Testis (tissue), 3 donors: ENCODE results near the gene FOXR1. TPM values are rescaled to one million over a fixed set of nuclear protein-coding genes. Genes with fewer than 3 reads are reported as not detected.

Source experiments
- DNase-seq: peaks from one replicate; pipeline ENCODE4 v3.0.0-alpha.2; 2019
- H3K27ac ChIP-seq, 2 donors: fragments of 200-600 bp; sonication (generic); one replicate each; pipeline ENCODE4 v1.5.1; 2019
- H3K27me3 ChIP-seq: fragments of 200-600 bp; sonication (generic); one replicate; pipeline ENCODE4 v1.5.1; 2019
- H3K36me3 ChIP-seq: fragments of 200-600 bp; sonication (generic); one replicate; pipeline ENCODE4 v1.5.1; 2017; ENCODE audit warnings: low read depth; ENCODE audit errors: missing control alignments
- H3K4me1 ChIP-seq: fragments of 200-600 bp; sonication (generic); one replicate; pipeline ENCODE4 v1.5.1; 2019
- H3K4me3 ChIP-seq, 2 donors: fragments of 200-600 bp; sonication (generic); one replicate each; pipeline ENCODE4 v1.5.1; 2017 to 2019
- H3K9me3 ChIP-seq: fragments of 200-600 bp; sonication (generic); one replicate; pipeline ENCODE4 v1.5.1; 2017
- POLR2A ChIP-seq: fragments of 450-650 bp; IDR thresholded peaks from one replicate; pipeline ENCODE4 v1.6.1; 2017; ENCODE audit warnings: antibody characterized with exemption, mild to moderate bottlenecking, moderate library complexity
- WGBS, 2 donors: methylation state at CpG; one replicate each; pipeline ENCODE4 v1.1.5; 2018; 5-methylcytosine and 5-hydroxymethylcytosine counted together
- intact Hi-C: fragments of 100-400 bp; cut with DNase I; formaldehyde crosslinking; loops from one replicate; pipeline ENCODE4 v1.15.1; 2023; ENCODE audit warnings: low total_unique reads
- polyA plus RNA-seq: library from polyadenylated mRNA; stranded (reverse); fragments of 350-450 nt; fragmentation: Illumina TruSeq; extraction: RNeasy Lipid Tissue Mini Kit (QIAGEN cat#74804); gene quantifications from one replicate; pipeline ENCODE4 v1.2.3, GENCODE V29; 2014; ENCODE audit warnings: low read depth, low replicate concordance; ENCODE audit not compliant: insufficient read depth
- total RNA-seq, 2 donors: library from RNA; depleted of rRNA; stranded (reverse); fragments of >200 nt; gene quantifications; one replicate each; pipeline ENCODE4 v1.2.3, GENCODE V29; 2016
- TF ChIP-seq, protein P1 (sequence below), 3 experiments: fragments of 450-650 bp in 2 of 3; fragments of 200-600 bp in 1 of 3; sonication (generic) in 1 of 3; IDR thresholded peaks; one replicate each; pipeline ENCODE4 v1.5.1; 2016 to 2019; ENCODE audit warnings: antibody characterized with exemption in 3 of 3, mild to moderate bottlenecking in 2 of 3, moderate library complexity in 1 of 3

The FOXR1 gene
- total and polyA plus RNA-seq, 3 donors from 2014 or later, result 5.0 to 8.9 (median 7.3) TPM

- TF ChIP-seq, protein P1, sequence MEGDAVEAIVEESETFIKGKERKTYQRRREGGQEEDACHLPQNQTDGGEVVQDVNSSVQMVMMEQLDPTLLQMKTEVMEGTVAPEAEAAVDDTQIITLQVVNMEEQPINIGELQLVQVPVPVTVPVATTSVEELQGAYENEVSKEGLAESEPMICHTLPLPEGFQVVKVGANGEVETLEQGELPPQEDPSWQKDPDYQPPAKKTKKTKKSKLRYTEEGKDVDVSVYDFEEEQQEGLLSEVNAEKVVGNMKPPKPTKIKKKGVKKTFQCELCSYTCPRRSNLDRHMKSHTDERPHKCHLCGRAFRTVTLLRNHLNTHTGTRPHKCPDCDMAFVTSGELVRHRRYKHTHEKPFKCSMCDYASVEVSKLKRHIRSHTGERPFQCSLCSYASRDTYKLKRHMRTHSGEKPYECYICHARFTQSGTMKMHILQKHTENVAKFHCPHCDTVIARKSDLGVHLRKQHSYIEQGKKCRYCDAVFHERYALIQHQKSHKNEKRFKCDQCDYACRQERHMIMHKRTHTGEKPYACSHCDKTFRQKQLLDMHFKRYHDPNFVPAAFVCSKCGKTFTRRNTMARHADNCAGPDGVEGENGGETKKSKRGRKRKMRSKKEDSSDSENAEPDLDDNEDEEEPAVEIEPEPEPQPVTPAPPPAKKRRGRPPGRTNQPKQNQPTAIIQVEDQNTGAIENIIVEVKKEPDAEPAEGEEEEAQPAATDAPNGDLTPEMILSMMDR (IDR thresholded peaks at IDR 0.05), result no peak
- TF ChIP-seq POLR2A, result no peak
- Histone ChIP-seq H3K27me3 (no peaks in the 10 kb centered on the region), H3K9me3 (no peaks in the 10 kb centered on the region), H3K4me3 (no peak overlapping the region), H3K4me1 (peaks cover 19% of the 10 kb centered on the region), H3K36me3 (no peaks in the 10 kb centered on the region), H3K27ac (no peak overlapping the region)
- WGBS, 2 donors, result 65 to 87% methylated on average over 13 to 15 of the region's 15 CpGs
- no peak for DNase-seq
- intact Hi-C loops, result no loop called here
Measured at GRCh38 chr11:119024430-119025098, 53.0 kb downstream of the FOXR1 start.

GRCh38 chr11:119025099-119025473 is 53.5 kb downstream of the FOXR1 start:
- intact Hi-C loops, result no loop called here
- H3K27me3 ChIP-seq, result no peaks in the 10 kb centered on the region
- no peaks in the 10 kb centered on the region for H3K36me3 ChIP-seq
- H3K27ac ChIP-seq, result no peak overlapping the region
- H3K9me3 ChIP-seq, result no peaks in the 10 kb centered on the region
- H3K4me3 ChIP-seq, result no peak overlapping the region
- H3K4me1 ChIP-seq, result peaks cover 18% of the 10 kb centered on the region
- TF ChIP-seq, protein P1 (IDR thresholded peaks at IDR 0.05), result no peak
- no peak for TF ChIP-seq POLR2A
- DNase-seq, result no peak
- 74 to 96% methylated on average over 3 to 5 of the region's 5 CpGs for WGBS, 2 donors

GRCh38 chr11:119025541-119025940 is 54.0 kb downstream of the FOXR1 start:
- H3K9me3 ChIP-seq, result no peaks in the 10 kb centered on the region
- H3K4me1 ChIP-seq, result peaks cover 15% of the 10 kb centered on the region
- H3K27me3 ChIP-seq, result no peaks in the 10 kb centered on the region
- 88 to 92% methylated on average over 5 of the region's 5 CpGs for WGBS, 2 donors
- no peak overlapping the region for H3K27ac ChIP-seq
- TF ChIP-seq POLR2A, result no peak
- TF ChIP-seq, protein P1 (IDR thresholded peaks at IDR 0.05), result no peak
- no peak overlapping the region for H3K4me3 ChIP-seq
- H3K36me3 ChIP-seq, result no peaks in the 10 kb centered on the region
- no peak for DNase-seq
- intact Hi-C loops, result no loop called here

- Histone ChIP-seq H3K36me3 (no peaks in the 10 kb centered on the region), H3K9me3 (no peaks in the 10 kb centered on the region), H3K4me1 (peaks cover 15% of the 10 kb centered on the region), H3K27ac (no peak overlapping the region), H3K4me3 (no peak overlapping the region), H3K27me3 (no peaks in the 10 kb centered on the region)
- DNase-seq, result no peak
- TF ChIP-seq, protein P1 (IDR thresholded peaks at IDR 0.05), result no peak
- no peak for TF ChIP-seq POLR2A
- intact Hi-C loops, result no loop called here
- WGBS, 2 donors, result 89 to 91% methylated on average over 12 to 16 of the region's 16 CpGs
Measured at GRCh38 chr11:119025978-119026766, 54.6 kb downstream of the FOXR1 start.
